ENCODE results near the gene CNTN5. TPM values are rescaled to one million over a fixed set of nuclear protein-coding genes. Genes with fewer than 3 reads are reported as not detected.

The CNTN5 gene
- total RNA-seq, 1 experiment from 2014 or later, result not detected

GRCh38 chr11:99162819-99163218 lies 142.1 kb downstream of the CNTN5 start:
- DNase-seq (ENCODE audit: low read depth), result no peak

GRCh38 chr11:99170591-99170990 lies 149.8 kb downstream of the CNTN5 start:
- no peak for DNase-seq (ENCODE audit: low read depth)

GRCh38 chr11:99171330-99171729 lies 150.6 kb downstream of the CNTN5 start:
- no peak for DNase-seq (ENCODE audit: low read depth)

DNA sequence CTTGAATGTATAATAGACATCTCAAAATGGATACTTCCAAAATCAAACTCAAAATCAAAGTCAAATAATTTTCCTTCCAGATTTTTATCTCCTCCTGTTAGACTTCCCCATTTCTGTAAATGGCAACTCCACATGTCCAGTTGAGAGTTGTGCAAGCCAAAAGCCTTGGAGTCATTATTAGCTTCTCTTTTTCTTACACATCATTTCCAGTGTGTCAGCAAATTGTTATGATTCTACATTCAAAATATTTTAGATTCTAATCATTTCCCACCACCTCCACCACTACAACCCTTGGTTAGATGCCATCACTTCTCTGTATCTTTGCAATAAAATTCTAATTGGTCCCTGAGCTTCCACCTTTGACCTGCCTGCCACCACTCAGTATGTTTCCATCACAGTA lies 155.7 kb downstream of the CNTN5 start:
- no peak for DNase-seq (ENCODE audit: low read depth)

GRCh38 chr11:99177446-99177845 lies 156.7 kb downstream of the CNTN5 start:
- DNase-seq (ENCODE audit: low read depth), result no peak

- DNase-seq (ENCODE audit: low read depth), result no peak
Measured at GRCh38 chr11:99184146-99184545, 163.4 kb downstream of the CNTN5 start.

- no peak for DNase-seq (ENCODE audit: low read depth)
Measured at GRCh38 chr11:99188221-99188620, 167.5 kb downstream of the CNTN5 start.

GRCh38 chr11:99192716-99193115 lies 172.0 kb downstream of the CNTN5 start:
- DNase-seq (ENCODE audit: low read depth), result no peak

DNA sequence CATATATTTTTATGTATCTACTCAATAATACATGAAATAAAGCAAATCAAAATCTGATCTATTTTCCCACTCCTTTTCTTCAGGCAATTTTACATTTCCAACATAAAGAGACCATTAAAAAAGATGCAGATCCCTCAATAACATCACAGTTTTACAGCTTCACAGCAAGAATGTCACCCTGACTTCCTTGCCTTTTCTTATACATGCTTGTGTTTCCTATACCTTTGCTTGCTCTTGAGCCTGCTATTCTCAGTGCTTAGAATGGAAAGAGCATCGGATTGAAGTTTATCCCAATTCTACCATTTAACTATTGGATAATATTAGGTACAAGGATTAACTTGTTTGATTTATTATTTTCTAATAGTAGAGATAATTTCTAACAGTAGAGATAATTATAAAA lies 176.7 kb downstream of the CNTN5 start:
- no peak for DNase-seq (ENCODE audit: low read depth)

DNA sequence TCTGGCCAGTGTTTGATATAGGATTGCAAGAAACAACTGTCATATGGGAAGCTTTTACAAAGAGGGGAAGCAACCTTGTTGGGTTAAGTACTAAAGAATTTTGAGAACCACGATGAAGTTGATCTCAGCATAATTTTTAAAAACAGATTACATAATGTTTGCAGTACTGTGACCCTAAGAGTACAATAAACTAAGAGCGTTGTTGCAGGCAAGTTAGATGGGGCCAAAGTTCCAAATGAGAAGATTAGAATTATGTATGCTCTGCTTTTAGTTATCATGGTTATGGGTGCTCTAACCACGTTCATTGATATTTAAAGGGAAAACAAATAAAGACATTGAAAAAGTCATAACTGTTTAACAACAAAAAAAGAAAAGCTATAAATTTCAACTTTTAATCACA lies 177.5 kb downstream of the CNTN5 start:
- no peak for DNase-seq (ENCODE audit: low read depth)

DNA sequence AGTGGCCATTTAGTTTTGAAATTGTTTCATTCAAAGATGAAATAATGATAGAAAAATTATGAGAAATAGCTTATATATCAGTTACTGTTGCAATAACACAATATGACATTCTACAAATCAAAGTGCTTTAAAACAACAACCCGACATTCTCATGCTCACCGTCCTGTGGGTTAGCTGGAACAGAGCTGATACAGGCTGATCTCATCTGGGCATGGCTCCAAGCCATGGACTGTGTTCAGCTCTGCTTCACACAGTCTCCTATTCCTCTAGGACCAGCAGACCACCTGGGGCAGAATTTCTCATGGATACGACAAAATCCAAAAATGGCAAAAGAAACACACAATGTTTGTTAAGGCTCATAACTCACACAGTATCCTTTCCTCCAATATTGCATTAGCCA lies 178.6 kb downstream of the CNTN5 start:
- peak; percentile 8 for DNase-seq (ENCODE audit: low read depth)

GRCh38 chr11:99200720-99201119 lies 180.0 kb downstream of the CNTN5 start:
- no peak for DNase-seq (ENCODE audit: low read depth)

DNA sequence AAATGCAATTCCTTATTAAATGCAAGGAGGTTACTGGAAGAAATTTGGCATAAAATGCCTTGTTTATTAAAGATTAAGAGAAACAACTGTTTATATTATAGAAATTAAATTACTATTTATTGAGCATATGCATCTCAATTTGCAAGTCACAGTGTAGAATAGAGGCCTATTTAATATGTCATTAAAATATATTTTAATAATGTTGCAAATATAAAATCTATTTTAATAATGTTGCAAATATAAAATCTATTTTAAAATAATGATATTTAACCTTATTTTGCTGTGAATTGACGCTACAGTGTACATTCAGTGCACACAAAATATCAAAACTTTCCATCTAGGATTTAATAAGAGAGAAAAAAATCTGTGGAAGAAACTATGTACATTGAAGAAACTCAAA lies 188.1 kb downstream of the CNTN5 start:
- no peak for DNase-seq (ENCODE audit: low read depth)

DNA sequence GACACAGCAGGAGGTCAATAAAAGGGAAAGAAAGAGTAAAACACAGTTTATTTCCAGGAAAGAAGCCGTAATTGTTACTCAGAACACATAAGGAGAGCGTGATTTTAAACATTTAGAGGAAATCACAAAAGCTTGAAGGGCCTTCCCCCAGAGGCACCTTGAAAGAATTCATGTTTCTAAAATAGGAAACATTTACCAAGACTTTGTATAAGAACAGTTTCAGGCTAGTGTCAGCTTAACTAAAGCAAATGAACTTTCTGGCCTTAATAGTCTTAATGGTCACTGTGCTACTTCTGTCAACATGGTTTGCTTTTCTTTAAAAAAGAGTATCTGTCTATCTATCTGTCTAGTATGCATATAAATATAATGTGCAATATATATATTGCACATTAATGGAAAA lies 208.8 kb downstream of the CNTN5 start:
- DNase-seq (ENCODE audit: low read depth), result no peak

DNA sequence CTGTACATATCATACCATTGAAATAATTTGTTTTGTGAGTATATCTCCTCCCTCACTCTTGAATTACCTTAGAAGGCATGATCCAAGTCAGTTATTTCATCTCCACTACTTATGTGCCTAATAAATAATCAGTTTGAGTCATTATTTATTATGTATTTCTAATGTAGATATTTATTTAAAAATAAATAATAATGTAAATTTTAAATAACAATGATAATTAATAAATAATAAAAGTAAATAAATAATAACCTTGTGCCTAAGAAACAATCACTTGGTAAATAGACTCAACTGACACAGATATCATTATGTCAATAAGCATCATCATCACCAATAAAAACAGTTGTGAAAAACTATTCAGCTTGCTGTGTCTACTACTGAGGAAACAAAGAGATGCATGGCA lies 213.8 kb downstream of the CNTN5 start:
- no peak for DNase-seq (ENCODE audit: low read depth)

- no peak for DNase-seq (ENCODE audit: low read depth)
Measured at GRCh38 chr11:99238401-99238800, 217.7 kb downstream of the CNTN5 start.

GRCh38 chr11:99240192-99241030 lies 219.7 kb downstream of the CNTN5 start:
- no peak for DNase-seq (ENCODE audit: low read depth)

DNA sequence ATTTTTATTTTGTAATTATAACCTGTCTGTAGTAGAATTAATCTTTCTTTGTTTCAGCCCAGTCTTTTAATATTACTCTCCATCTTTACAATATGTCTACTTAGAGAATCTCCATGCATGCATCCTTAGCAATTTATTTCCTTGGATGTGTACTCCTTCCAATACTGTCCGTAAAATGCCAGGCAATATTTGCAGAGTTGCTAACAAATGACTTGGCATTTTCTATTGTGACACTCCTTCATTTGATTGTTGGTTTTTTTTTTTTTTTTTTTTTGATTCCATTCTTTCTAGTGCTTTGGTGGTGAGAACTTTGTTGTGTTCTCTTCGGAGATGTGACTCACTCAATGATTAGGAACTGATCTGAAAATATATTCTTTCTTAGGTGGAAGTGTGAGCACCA lies 220.3 kb downstream of the CNTN5 start:
- DNase-seq (ENCODE audit: low read depth), result no peak

GRCh38 chr11:99244613-99245012 lies 223.9 kb downstream of the CNTN5 start:
- DNase-seq (ENCODE audit: low read depth), result peak; percentile 17

DNA sequence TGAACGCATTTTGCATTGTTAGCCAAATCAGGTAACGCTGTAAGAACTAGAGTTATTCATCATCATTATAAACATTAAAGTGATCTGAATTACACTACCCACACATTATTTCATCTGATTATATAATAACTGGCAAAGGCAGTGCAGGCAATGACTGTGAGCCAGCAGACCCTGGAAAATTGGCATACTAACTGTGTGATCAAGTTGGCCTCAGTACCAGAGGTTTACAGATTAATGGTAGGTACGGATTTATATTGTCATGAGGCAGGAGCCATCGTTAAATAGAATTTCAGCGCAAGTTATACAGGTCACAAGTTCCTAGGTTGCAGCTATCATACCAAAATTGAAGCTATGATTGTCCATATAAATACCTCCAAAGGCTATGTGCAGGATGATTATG lies 225.4 kb downstream of the CNTN5 start:
- no peak for DNase-seq (ENCODE audit: low read depth)

DNA sequence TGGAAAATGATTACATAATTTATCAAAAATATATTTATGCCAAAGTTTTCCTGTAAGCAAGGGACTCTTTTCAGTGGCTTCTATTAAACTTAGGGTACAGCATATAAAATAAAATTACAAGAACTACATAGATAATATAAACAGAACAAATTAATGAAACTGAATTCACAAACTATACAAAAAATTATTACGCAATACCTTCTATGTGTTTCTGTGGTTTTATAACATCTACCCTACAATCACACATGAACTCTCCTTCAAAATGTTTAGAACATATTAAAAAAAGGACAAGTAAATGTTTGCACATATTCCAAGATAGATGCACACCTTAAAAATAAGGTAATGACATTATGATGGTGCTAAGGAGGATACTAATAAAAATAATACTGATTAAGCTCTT lies 235.9 kb downstream of the CNTN5 start:
- no peak for DNase-seq (ENCODE audit: low read depth)

- DNase-seq (ENCODE audit: low read depth), result peak; percentile 1
Measured at GRCh38 chr11:99257131-99257530, 236.4 kb downstream of the CNTN5 start.

GRCh38 chr11:99260696-99261095 lies 239.9 kb downstream of the CNTN5 start:
- no peak for DNase-seq (ENCODE audit: low read depth)

DNA sequence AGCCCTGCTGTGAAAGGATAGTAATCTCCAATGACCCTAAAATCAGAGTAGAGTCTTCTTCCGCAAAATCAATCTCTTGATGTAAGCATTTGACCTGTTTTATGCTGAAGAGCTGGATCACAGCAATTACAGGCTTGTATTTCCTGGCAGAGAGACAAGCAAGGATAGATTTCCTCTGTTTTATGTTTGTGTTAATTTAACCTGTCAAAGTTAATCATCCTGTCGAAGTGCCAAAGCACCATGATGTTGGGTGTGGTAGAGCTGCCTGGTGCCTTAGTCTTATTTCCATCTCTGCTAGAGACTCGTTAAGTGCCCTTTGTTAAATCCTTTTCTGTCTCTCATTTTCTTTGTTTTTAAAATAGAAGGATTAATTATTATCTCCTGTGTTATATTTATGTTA lies 248.1 kb downstream of the CNTN5 start:
- DNase-seq (ENCODE audit: low read depth), result peak; percentile 1

All from HT1080 (cell line).